Motor neuron (in vitro differentiated cells): Measurements from ENCODE around the gene SPHK1. TPM values are rescaled to one million over a fixed set of nuclear protein-coding genes. Genes with fewer than 3 reads are reported as not detected.

Source experiments
- ATAC-seq, 8 experiments: fragments of 200-7000 bp; cut with Tn5 transposase; replicated peaks in 6 of 8; 2 replicates each; pipeline ENCODE4 v1.8.0; 2021; ENCODE audit warnings: mild to moderate bottlenecking in 8 of 8, moderate library complexity in 8 of 8
- H3K27ac ChIP-seq, 2 donors: fragments of 250-450 bp; sonication (Bioruptor Pico); 2 replicates each; pipeline ENCODE4 v1.9.0; 2021; ENCODE audit warnings: antibody characterized with exemption in 2 of 2, mild to moderate bottlenecking in 2 of 2, moderate library complexity in 1 of 2
- H3K4me1 ChIP-seq, 2 donors: fragments of 250-450 bp; sonication (Bioruptor Pico); replicated peaks in 1 of 2; 2 replicates each; pipeline ENCODE4 v1.6.1; 2021; ENCODE audit warnings: antibody characterized with exemption in 2 of 2, mild to moderate bottlenecking in 2 of 2, moderate library complexity in 1 of 2
- H3K4me3 ChIP-seq, 5 donors: fragments of 250-450 bp; sonication (Bioruptor Pico); 2 replicates each; pipeline ENCODE4 v1.9.0; 2021; ENCODE audit warnings: antibody characterized with exemption in 5 of 5, mild to moderate bottlenecking in 5 of 5, moderate library complexity in 4 of 5
- WGBS, 10 experiments: fragments of 450-650 bp; shearing (Covaris generic); methylation state at CpG; one replicate each; pipeline ENCODE4 v1.0.0; 2022; 5-methylcytosine and 5-hydroxymethylcytosine counted together
- in situ Hi-C, 9 experiments: fragments of 400-800 bp; cut with MboI; loops; one replicate each; pipeline ENCODE4 v1.15.0; 2021; ENCODE audit warnings: low sequenced_read_pairs in 9 of 9, low pct_unique_long_range_greater_than_20kb in 2 of 9; ENCODE audit not compliant: unreplicated experiment in 9 of 9
- total RNA-seq, 8 experiments: library from RNA; unstranded; fragments of 300-600 nt; gene quantifications; 2 replicates each; pipeline versions ENCODE4 v1.2.3 to v1.2.4, GENCODE V29; 2022

The SPHK1 gene
- total RNA-seq, 8 experiments from 2014 or later, result 0.50 to 61.8 (median 5.8) TPM

DNA sequence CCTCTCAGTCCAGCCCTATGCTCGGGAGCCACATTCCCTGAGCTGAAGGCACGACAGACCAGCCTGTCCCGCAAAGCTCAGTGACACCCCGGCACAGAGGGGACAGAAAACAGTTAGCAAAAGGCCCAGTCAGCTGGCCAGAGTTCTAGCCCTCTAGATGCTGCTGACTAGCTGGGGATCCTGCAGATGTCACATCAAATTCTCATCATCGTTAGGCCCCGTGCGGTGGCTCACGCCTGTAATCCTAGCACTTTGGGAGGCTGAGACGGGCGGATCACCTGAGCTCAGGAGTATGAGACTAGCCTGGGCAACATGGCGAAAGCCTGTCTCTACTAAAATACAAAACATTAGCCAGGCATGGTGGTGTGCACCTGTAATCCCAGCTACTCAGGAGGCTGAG is 51.3 kb downstream of the SPHK1 start:
- Histone ChIP-seq H3K27ac (no peak overlapping the region), H3K4me3 (no peak overlapping the region), H3K4me1 (peaks cover under 1 to 7% of the 10 kb centered on the region in 2 donors)
- WGBS, 10 experiments, result 83 to 100% (median 100%) methylated on average over 1 to 5 of the region's 11 CpGs; no CpG with 5 or more reads in 5 of the 10 experiments
- in situ Hi-C loops, result no loop called here
- no peak for ATAC-seq

Other genes starting within 250 kb of the SPHK1 start
- 10 to 100 TPM in 1 of 8 experiments, 1 to 10 TPM in 4, under 1 TPM in 3; 0.41 to 83.2 (median 3.0) TPM for gene FOXJ1, start 243.4 kb upstream of the SPHK1 start, total RNA-seq
- gene RNF157, start 144.1 kb upstream of the SPHK1 start, total RNA-seq, result 10 to 100 TPM in 7 of 8 experiments, 1 to 10 TPM in 1; 1.7 to 36.9 (median 25.6) TPM
- 10 to 100 TPM; 11.7 to 34.6 (median 21.3) TPM for gene UBALD2, start 119.3 kb upstream of the SPHK1 start, total RNA-seq
- gene QRICH2, start 76.3 kb upstream of the SPHK1 start, total RNA-seq, result 1 to 10 TPM; 2.8 to 9.3 (median 3.6) TPM
- gene PRPSAP1, start 30.7 kb upstream of the SPHK1 start, total RNA-seq, result 10 to 100 TPM; 21.3 to 60.3 (median 44.3) TPM
- 10 to 100 TPM; 17.3 to 41.9 (median 30.1) TPM for gene UBE2O, start 68.5 kb downstream of the SPHK1 start, total RNA-seq
- under 1 TPM in 6 of 8 experiments, not detected in 2; 0.23 to 0.81 (median 0.46) TPM for gene AANAT, start 83.0 kb downstream of the SPHK1 start, total RNA-seq
- gene RHBDF2, start 116.8 kb downstream of the SPHK1 start, total RNA-seq, result 10 to 100 TPM in 3 of 8 experiments, 1 to 10 TPM in 3, under 1 TPM in 2; 0.78 to 17.3 (median 2.8) TPM
- gene CYGB, start 153.1 kb downstream of the SPHK1 start, total RNA-seq, result 10 to 100 TPM in 1 of 8 experiments, 1 to 10 TPM in 6, under 1 TPM in 1; 0.73 to 19.4 (median 5.4) TPM
- gene PRCD, start 155.4 kb downstream of the SPHK1 start, total RNA-seq, result 1 to 10 TPM in 7 of 8 experiments, under 1 TPM in 1; 0.97 to 9.9 (median 4.1) TPM
- gene ST6GALNAC2, start 201.3 kb downstream of the SPHK1 start, total RNA-seq, result 10 to 100 TPM in 1 of 8 experiments, 1 to 10 TPM in 2, under 1 TPM in 2, not detected in 3; 0.36 to 22.2 (median 1.3) TPM